Measurements from ENCODE around the gene ARHGEF25.

ARHGEF25 gene

GRCh38 chr12:57585156-57585555, 26.1 kb upstream of the ARHGEF25 start:
- peaks cover 0 to 29% of the 10 kb centered on the region in 2 experiments; a peak in 1 of 3 replicates for H3K36me3 ChIP-seq (ENCODE audit: control insufficient read depth in 2 of 2, insufficient read depth in 1 of 2, low read length in 2 of 2)
- TF ChIP-seq ZNF670 (tag by site-specific recombination; IDR thresholded peaks at IDR 0.05; ENCODE audit: low read depth) (no peak), ZNF510 (tag by site-specific recombination; IDR thresholded peaks at IDR 0.05; ENCODE audit: insufficient replicate concordance) (no peak), PRDM10 (tag by site-specific recombination; IDR thresholded peaks at IDR 0.05) (no peak), REPIN1 (tag by site-specific recombination; IDR thresholded peaks at IDR 0.05; ENCODE audit: low read depth) (no peak)
- ChIA-PET CTCF (interaction anchor here (0.6 to 6.6 kb wide), 12 partner anchors 8 to 175 kb away, joined by 3 to 113 read pairs (median 22); partner anchors contain the start of gene B4GALNT1), POLR2A (interaction anchor here (0.6 kb wide), 2 partner anchors 33 to 1612 kb away, joined by 3 to 4 read pairs; no protein-coding TSS in a partner anchor)
- no peaks in the 10 kb centered on the region for H3K9me3 ChIP-seq (ENCODE audit: control insufficient read depth, insufficient read depth, low read depth, low read length)
- H3K4me1 ChIP-seq (ENCODE audit: control insufficient read depth, insufficient read depth, low read length), result no peaks in the 10 kb centered on the region
- H3K27ac ChIP-seq (ENCODE audit: extremely low read depth, low read depth, low read length), result no peak overlapping the region
- no peak overlapping the region for H3K4me3 ChIP-seq (ENCODE audit: low read depth, low read length)

GRCh38 chr12:57586128-57586527, 25.1 kb upstream of the ARHGEF25 start:
- TF ChIP-seq, protein P1, sequence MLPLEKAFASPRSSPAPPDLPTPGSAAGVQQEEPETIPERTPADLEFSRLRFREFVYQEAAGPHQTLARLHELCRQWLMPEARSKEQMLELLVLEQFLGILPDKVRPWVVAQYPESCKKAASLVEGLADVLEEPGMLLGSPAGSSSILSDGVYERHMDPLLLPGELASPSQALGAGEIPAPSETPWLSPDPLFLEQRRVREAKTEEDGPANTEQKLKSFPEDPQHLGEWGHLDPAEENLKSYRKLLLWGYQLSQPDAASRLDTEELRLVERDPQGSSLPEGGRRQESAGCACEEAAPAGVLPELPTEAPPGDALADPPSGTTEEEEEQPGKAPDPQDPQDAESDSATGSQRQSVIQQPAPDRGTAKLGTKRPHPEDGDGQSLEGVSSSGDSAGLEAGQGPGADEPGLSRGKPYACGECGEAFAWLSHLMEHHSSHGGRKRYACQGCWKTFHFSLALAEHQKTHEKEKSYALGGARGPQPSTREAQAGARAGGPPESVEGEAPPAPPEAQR (tag by site-specific recombination; IDR thresholded peaks at IDR 0.05), result no peak
- TF ChIP-seq ZNF19 (tag by site-specific recombination; IDR thresholded peaks at IDR 0.05; ENCODE audit: low read depth), result no peak
- no peak for TF ChIP-seq SCRT2 (tag by site-specific recombination; IDR thresholded peaks at IDR 0.05)
- no peak for TF ChIP-seq ZNF654 (tag by site-specific recombination; IDR thresholded peaks at IDR 0.05; ENCODE audit: low read depth)
- TF ChIP-seq, protein P2, sequence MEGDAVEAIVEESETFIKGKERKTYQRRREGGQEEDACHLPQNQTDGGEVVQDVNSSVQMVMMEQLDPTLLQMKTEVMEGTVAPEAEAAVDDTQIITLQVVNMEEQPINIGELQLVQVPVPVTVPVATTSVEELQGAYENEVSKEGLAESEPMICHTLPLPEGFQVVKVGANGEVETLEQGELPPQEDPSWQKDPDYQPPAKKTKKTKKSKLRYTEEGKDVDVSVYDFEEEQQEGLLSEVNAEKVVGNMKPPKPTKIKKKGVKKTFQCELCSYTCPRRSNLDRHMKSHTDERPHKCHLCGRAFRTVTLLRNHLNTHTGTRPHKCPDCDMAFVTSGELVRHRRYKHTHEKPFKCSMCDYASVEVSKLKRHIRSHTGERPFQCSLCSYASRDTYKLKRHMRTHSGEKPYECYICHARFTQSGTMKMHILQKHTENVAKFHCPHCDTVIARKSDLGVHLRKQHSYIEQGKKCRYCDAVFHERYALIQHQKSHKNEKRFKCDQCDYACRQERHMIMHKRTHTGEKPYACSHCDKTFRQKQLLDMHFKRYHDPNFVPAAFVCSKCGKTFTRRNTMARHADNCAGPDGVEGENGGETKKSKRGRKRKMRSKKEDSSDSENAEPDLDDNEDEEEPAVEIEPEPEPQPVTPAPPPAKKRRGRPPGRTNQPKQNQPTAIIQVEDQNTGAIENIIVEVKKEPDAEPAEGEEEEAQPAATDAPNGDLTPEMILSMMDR (tag by site-specific recombination; IDR thresholded peaks at IDR 0.05), result no peak
- no peak for TF ChIP-seq ZNF514 (tag by site-specific recombination; IDR thresholded peaks at IDR 0.05)
- TF ChIP-seq WT1 (tag by site-specific recombination; IDR thresholded peaks at IDR 0.05), result no peak
- Histone ChIP-seq H3K4me1 (ENCODE audit: control insufficient read depth, insufficient read depth, low read length) (peaks cover 5% of the 10 kb centered on the region), H3K9me3 (ENCODE audit: control insufficient read depth, insufficient read depth, low read depth, low read length) (no peaks in the 10 kb centered on the region), H3K36me3 (ENCODE audit: control insufficient read depth in 2 of 2, insufficient read depth in 1 of 2, low read length in 2 of 2) (peaks cover 0 to 20% of the 10 kb centered on the region in 2 experiments; a peak in 1 of 3 replicates), H3K27ac (ENCODE audit: extremely low read depth, low read depth, low read length) (no peak overlapping the region), H3K4me3 (ENCODE audit: low read depth, low read length) (no peak overlapping the region)
- ChIA-PET CTCF (interaction anchor here (3.2 to 6.6 kb wide), 4 partner anchors 11 to 150 kb away, joined by 31 to 113 read pairs (median 36); partner anchors contain the start of gene B4GALNT1), POLR2A (no interaction called here)

GRCh38 chr12:57586832-57587429, 24.3 kb upstream of the ARHGEF25 start:
- CTCF ChIA-PET, result interaction anchor here (0.8 to 4.2 kb wide), 2 partner anchors 12 to 46 kb away, joined by 4 to 37 read pairs; partner anchors contain the start of gene B4GALNT1
- Histone ChIP-seq H3K9me3 (ENCODE audit: control insufficient read depth, insufficient read depth, low read depth, low read length) (no peaks in the 10 kb centered on the region), H3K4me3 (ENCODE audit: low read depth, low read length) (no peak overlapping the region), H3K36me3 (ENCODE audit: control insufficient read depth in 2 of 2, insufficient read depth in 1 of 2, low read length in 2 of 2) (peaks cover 0 to 13% of the 10 kb centered on the region in 2 experiments; a peak in 1 of 3 replicates), H3K27ac (ENCODE audit: extremely low read depth, low read depth, low read length) (no peak overlapping the region), H3K4me1 (ENCODE audit: control insufficient read depth, insufficient read depth, low read length) (peaks cover 5% of the 10 kb centered on the region)
- TF ChIP-seq EGR2 (tag by site-specific recombination; IDR thresholded peaks at IDR 0.05; ENCODE audit: low read depth) (peak; percentile 41; the same call in 1 of the 2 replicates), ZFP37 (tag by site-specific recombination; IDR thresholded peaks at IDR 0.05) (no peak), ZNF274 (IDR thresholded peaks at IDR 0.05; ENCODE audit: low read length) (no peak), ZNF274 (tag by site-specific recombination; IDR thresholded peaks at IDR 0.05; ENCODE audit: borderline replicate concordance) (no peak), ZNF175 (tag by site-specific recombination; IDR thresholded peaks at IDR 0.05) (no peak), PRDM1 (tag by site-specific recombination; IDR thresholded peaks at IDR 0.05) (peak; percentile 73), ZNF404 (tag by site-specific recombination; IDR thresholded peaks at IDR 0.05) (no peak), ZBTB11 (tag by site-specific recombination; conservative IDR thresholded peaks at IDR 0.05; ENCODE audit: low read depth) (no peak)
- POLR2A ChIA-PET, result no interaction called here

Measured in HEK293 (cell line).